OCI-LY1 (cell line): ENCODE results near the gene DGLUCY.

Experiments used
- H2AFZ ChIP-seq: fragments of 200-600 bp; sonication (generic), shearing (Covaris generic); 2 replicates; pipeline ENCODE4 v1.6.0; 2014; ENCODE audit warnings: antibody characterized with exemption, mild to moderate bottlenecking, low read length
- H3F3A ChIP-seq: fragments of 200-600 bp; sonication (generic), shearing (Covaris generic); 2 replicates; pipeline ENCODE4 v1.6.0; 2014; ENCODE audit warnings: mild to moderate bottlenecking, antibody characterized with exemption, low read length, moderate library complexity; ENCODE audit not compliant: insufficient read depth
- H3K27ac ChIP-seq: fragments of 200-600 bp; sonication (generic); 2 replicates; pipeline ENCODE4 v1.5.1; 2014; ENCODE audit warnings: low read length, mixed run types, mild to moderate bottlenecking, low read depth; ENCODE audit not compliant: poor library complexity, severe bottlenecking
- H3K27me3 ChIP-seq: fragments of 200-600 bp; sonication (generic); 2 replicates; pipeline ENCODE4 v1.6.0; 2014; ENCODE audit warnings: antibody characterized with exemption, mild to moderate bottlenecking, low read length, moderate library complexity; ENCODE audit not compliant: insufficient read depth
- H3K36me3 ChIP-seq: fragments of 200-600 bp; sonication (generic); 2 replicates; pipeline ENCODE4 v1.6.1; 2014; ENCODE audit warnings: mild to moderate bottlenecking, antibody characterized with exemption, low read length, moderate library complexity, mixed read lengths; ENCODE audit not compliant: insufficient read depth
- H3K4me1 ChIP-seq: fragments of 200-600 bp; sonication (generic); 2 replicates; pipeline ENCODE4 v1.5.1; 2014; ENCODE audit warnings: mild to moderate bottlenecking, low read length, moderate library complexity; ENCODE audit not compliant: insufficient read depth, severe bottlenecking
- H3K4me2 ChIP-seq: fragments of 200-600 bp; sonication (generic), shearing (Covaris generic); 2 replicates; pipeline ENCODE4 v1.6.1; 2014; ENCODE audit warnings: low read length
- H3K4me3 ChIP-seq: fragments of 200-600 bp; sonication (generic); 2 replicates; pipeline ENCODE4 v1.5.1; 2014; ENCODE audit warnings: low read length, low read depth, mild to moderate bottlenecking, mixed read lengths; ENCODE audit not compliant: poor library complexity, severe bottlenecking
- H3K79me2 ChIP-seq: fragments of 200-600 bp; shearing (Covaris generic); 2 replicates; pipeline ENCODE4 v1.6.1; 2016; ENCODE audit warnings: mixed run types, low read length, mixed read lengths; ENCODE audit not compliant: insufficient read depth
- H3K9ac ChIP-seq: fragments of 200-600 bp; sonication (generic), shearing (Covaris generic); 2 replicates; pipeline ENCODE4 v1.6.1; 2014; ENCODE audit warnings: mild to moderate bottlenecking, low read length, mixed read lengths
- H3K9me2 ChIP-seq: fragments of 200-600 bp; sonication (generic), shearing (Covaris generic); 2 replicates; pipeline ENCODE4 v1.6.1; 2014; ENCODE audit warnings: low read depth, mild to moderate bottlenecking, low read length, mixed read lengths
- H3K9me3 ChIP-seq: fragments of 200-600 bp; shearing (Covaris generic); 2 replicates; pipeline ENCODE4 v1.6.1; 2014; ENCODE audit warnings: low read length, mixed read lengths
- H4K20me1 ChIP-seq: fragments of 200-600 bp; sonication (generic), shearing (Covaris generic); 2 replicates; pipeline ENCODE4 v1.6.0; 2016; ENCODE audit warnings: mild to moderate bottlenecking, low read length; ENCODE audit not compliant: insufficient read depth
- CTCF ChIP-seq: fragments of 200-600 bp; sonication (generic), shearing (Covaris generic); IDR thresholded peaks from 2 replicates; pipeline ENCODE4 v1.5.1; 2017; ENCODE audit warnings: mild to moderate bottlenecking, antibody characterized with exemption, low read length, moderate library complexity, mixed read lengths
- EZH2 ChIP-seq: fragments of 200-600 bp; sonication (generic), shearing (Covaris generic); IDR thresholded peaks from 2 replicates; pipeline ENCODE4 v1.8.0; 2017; ENCODE audit warnings: borderline replicate concordance, mixed run types, mild to moderate bottlenecking, antibody characterized with exemption, low read length, moderate library complexity, mixed read lengths

DGLUCY gene

GRCh38 chr14:91159182-91159581, 45.3 kb downstream of the DGLUCY start:
- Histone ChIP-seq H3K4me2 (no peak overlapping the region), H3K27ac (no peak overlapping the region), H3K9me3 (no peaks in the 10 kb centered on the region), H4K20me1 (no peaks in the 10 kb centered on the region), H3K9me2 (no peaks in the 10 kb centered on the region), H2AFZ (no peak overlapping the region), H3K27me3 (no peaks in the 10 kb centered on the region), H3F3A (no peaks in the 10 kb centered on the region), H3K4me3 (no peak overlapping the region), H3K36me3 (peaks cover 57% of the 10 kb centered on the region), H3K79me2 (no peaks in the 10 kb centered on the region), H3K9ac (no peak overlapping the region), H3K4me1 (peaks cover 5% of the 10 kb centered on the region)
- TF ChIP-seq CTCF (no peak), EZH2 (no peak)

- Histone ChIP-seq H3K79me2 (no peaks in the 10 kb centered on the region), H3K27me3 (no peaks in the 10 kb centered on the region), H3K4me3 (no peak overlapping the region), H3K9ac (no peak overlapping the region), H3F3A (no peaks in the 10 kb centered on the region), H3K9me2 (no peaks in the 10 kb centered on the region), H3K4me2 (no peak overlapping the region), H3K27ac (no peak overlapping the region), H3K9me3 (no peaks in the 10 kb centered on the region), H2AFZ (no peak overlapping the region), H3K36me3 (peaks cover 64% of the 10 kb centered on the region), H4K20me1 (no peaks in the 10 kb centered on the region), H3K4me1 (peaks cover under 1% of the 10 kb centered on the region)
- TF ChIP-seq EZH2, result no peak
- no peak for TF ChIP-seq CTCF
These were observed 46.0 kb downstream of the DGLUCY start for GRCh38 chr14:91159906-91160305.

GRCh38 chr14:91163316-91163715, 49.4 kb downstream of the DGLUCY start:
- Histone ChIP-seq H3K9me2 (no peaks in the 10 kb centered on the region), H3K4me1 (no peaks in the 10 kb centered on the region), H3K4me2 (no peak overlapping the region), H3K9me3 (no peaks in the 10 kb centered on the region), H3K79me2 (no peaks in the 10 kb centered on the region), H4K20me1 (no peaks in the 10 kb centered on the region), H3F3A (no peaks in the 10 kb centered on the region), H3K36me3 (peaks cover 80% of the 10 kb centered on the region), H3K27ac (no peak overlapping the region), H3K27me3 (no peaks in the 10 kb centered on the region), H3K4me3 (no peak overlapping the region), H2AFZ (no peak overlapping the region), H3K9ac (no peak overlapping the region)
- no peak for TF ChIP-seq EZH2
- TF ChIP-seq CTCF, result no peak
